Stimulated activated naive CD8-positive, alpha-beta T cell treated with anti-CD3 and anti-CD28 coated beads, Interleukin-15, Interleukin-2, amounts not matched to agents 100 ng/mL and 50 ng/mL, for 24 hours (primary cell): Measurements from ENCODE around the gene BCL2L1.
"Not testable (repeated sequence)": the region's sequence is repeated elsewhere in the genome, so short reads cannot be mapped to it uniquely, and the experiment has no call there.

Source experiments
- H3K27ac Mint-ChIP-seq: one replicate; pipeline ENCODE4 v1.8.0; 2021; ENCODE audit warnings: mild to moderate bottlenecking, mixed read lengths
- H3K27me3 Mint-ChIP-seq: one replicate; pipeline ENCODE4 v1.8.0; 2021; ENCODE audit warnings: mixed read lengths
- H3K36me3 Mint-ChIP-seq: one replicate; pipeline ENCODE4 v1.8.0; 2021; ENCODE audit warnings: low read depth, mixed read lengths
- H3K4me1 Mint-ChIP-seq: one replicate; pipeline ENCODE4 v1.8.0; 2021; ENCODE audit warnings: low read depth, mixed read lengths
- H3K4me3 Mint-ChIP-seq: one replicate; pipeline ENCODE4 v1.8.0; 2021; ENCODE audit warnings: mild to moderate bottlenecking, mixed read lengths
- H3K9me3 Mint-ChIP-seq: one replicate; pipeline ENCODE4 v1.8.0; 2021; ENCODE audit warnings: mixed read lengths

Gene BCL2L1

DNA sequence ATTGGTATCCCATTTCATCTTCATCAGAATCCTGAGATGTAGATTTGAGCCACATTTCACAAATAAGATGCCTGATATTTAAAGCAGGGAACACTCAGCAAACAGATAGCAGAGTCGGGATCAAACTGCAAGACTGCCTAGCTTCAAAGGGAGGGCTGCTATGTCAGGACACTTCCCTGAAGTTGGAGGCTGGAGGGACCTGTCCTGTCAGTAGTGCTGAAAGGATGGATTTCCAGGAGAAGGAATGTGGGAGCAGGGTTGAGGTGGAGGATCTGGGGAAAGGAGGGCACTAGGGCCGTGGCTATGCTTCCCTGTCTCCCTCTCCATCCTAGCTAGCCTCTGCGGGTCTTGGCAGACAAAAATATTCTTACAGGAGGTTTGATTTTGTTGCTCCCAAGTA, 52.8 kb downstream of the BCL2L1 start:
- Mint-ChIP-seq H3K4me3 (peak overlapping the region; percentile 24), H3K4me1 (peaks cover 89% of the 10 kb centered on the region), H3K27me3 (no peaks in the 10 kb centered on the region), H3K27ac (peak overlapping the region; percentile 62), H3K9me3 (no peaks in the 10 kb centered on the region), H3K36me3 (peaks cover 85% of the 10 kb centered on the region)

DNA sequence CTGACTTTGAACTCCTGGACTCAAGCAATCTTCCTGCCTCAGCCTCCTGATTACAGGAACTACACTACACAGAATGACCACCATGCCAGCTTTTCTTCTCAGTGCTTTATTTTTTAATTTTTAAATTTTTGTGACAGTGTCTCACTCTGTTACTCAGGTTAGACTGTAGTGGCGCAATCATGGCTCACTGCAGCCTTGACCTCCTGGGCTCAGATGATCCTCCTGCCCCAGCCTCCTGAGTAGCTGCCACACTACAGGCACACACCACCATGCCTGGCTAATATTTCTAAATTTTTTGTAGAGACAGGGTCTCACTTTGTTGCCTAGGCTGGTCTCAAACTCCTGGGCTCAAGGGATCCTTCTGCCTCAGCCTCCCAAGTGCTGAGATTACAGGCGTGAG, 53.7 kb downstream of the BCL2L1 start:
- Mint-ChIP-seq H3K36me3 (peaks cover 84% of the 10 kb centered on the region), H3K4me1 (peaks cover 88% of the 10 kb centered on the region), H3K4me3 (peak overlapping the region; percentile 24), H3K27ac (peak overlapping the region; percentile 62)
- H3K9me3 Mint-ChIP-seq, H3K27me3 Mint-ChIP-seq: not testable (repeated sequence)

DNA sequence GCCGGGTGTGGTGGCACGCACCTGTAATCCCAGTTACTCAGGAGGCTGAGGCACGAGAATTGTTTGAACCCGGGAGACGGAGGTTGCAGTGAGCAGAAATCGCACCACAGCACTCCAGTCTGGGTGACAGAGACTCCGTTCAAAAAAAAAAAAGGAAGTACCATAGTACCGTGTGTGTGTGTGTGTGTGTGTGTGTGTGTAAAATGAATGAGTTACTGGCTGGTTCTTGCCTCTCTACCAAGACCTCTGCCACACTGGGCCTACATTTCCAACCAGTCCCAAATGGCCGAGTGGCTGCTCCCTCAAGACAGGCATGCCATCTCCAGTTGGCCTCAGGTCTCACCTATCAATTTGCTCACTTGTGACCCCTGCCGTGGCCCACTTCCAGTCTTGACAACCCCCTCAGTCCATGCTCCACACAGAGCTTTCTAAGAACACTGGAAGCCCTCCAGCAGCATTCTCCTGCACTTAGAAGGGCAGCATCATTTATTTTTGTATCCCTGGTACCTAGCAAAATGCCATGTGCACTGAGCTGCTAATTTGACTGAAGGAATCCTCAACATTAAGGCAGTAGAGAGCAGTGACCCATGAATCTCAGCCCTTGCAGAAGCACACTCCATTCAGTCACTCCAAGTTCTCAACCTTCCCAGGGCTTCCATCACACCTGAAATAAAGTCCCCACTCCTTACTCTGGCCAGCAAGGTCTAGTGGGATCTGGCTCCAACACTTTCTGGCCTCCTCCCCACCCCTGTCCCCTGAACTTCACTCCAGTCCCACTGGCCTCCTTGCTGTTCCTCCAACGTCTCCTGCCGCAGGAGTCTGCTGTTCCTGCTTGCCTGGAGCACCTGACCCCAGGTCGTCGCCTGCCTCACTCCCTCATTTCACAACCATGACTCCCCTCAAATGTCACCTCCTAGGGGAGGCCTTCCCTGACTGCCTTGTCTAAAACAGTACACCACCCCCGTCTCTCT, 55.1 kb downstream of the BCL2L1 start:
- Mint-ChIP-seq H3K9me3 (no peaks in the 10 kb centered on the region), H3K4me3 (peak overlapping the region; percentile 19), H3K4me1 (peaks cover 86% of the 10 kb centered on the region), H3K27ac (peak overlapping the region; percentile 81), H3K27me3 (no peaks in the 10 kb centered on the region), H3K36me3 (peaks cover 85% of the 10 kb centered on the region)

DNA sequence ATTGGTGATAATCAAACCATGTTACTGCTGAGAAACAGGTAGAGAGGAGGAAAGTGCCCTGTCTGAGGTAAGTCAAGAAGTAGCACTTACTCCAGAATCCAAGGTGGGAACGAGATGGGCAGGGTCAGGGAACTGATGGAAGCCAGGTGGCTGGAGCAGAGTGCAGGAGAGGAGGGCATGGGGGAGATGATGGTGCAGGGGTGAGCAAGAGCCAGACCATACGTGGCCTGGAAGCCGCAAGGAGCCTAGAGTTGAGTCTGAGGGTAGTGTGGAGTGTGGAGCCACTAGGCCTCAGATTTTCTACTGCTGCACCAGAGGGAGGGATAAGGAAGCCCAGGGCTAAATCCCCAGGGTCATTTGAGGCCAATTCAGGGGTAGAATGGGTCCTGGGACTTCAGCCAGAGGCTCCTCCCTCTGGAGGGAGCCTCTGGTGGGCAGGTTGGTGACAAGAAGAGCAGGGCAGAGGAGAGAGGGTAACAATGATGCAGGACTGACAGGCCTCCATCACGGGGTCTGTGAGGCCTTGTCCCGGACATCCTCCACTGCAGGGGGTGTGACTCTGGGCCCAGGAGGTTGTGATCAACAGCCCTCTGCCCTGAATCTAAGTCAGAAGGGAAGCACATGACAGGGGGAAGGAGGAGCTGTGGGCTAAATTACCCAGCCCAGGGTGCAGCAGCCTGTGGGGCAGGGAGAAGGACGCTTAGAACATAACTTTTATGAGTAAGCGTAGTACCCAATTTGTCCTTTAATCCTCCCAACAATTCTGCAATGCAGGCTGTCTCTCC, 56.2 kb downstream of the BCL2L1 start:
- no peaks in the 10 kb centered on the region for H3K27me3 Mint-ChIP-seq
- H3K4me1 Mint-ChIP-seq = peaks cover 87% of the 10 kb centered on the region
- no peak overlapping the region for H3K4me3 Mint-ChIP-seq
- H3K27ac Mint-ChIP-seq = peak overlapping the region; percentile 81
- H3K36me3 Mint-ChIP-seq = peaks cover 85% of the 10 kb centered on the region
- no peaks in the 10 kb centered on the region for H3K9me3 Mint-ChIP-seq

DNA sequence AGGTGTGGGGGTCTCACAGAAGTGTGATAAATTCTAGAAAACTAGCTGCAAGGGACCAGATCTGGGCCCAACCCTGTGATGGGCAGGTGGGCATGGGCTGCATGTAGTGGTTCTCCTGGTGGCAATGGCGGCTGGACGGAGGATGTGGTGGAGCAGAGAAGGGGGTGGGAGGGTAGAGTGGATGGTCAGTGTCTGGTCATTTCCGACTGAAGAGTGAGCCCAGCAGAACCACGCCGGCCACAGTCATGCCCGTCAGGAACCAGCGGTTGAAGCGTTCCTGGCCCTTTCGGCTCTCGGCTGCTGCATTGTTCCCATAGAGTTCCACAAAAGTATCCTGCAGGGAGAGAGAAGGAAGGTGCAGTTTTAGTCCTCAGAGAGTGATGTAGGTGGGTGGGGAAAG, 56.9 kb downstream of the BCL2L1 start:
- peaks cover 87% of the 10 kb centered on the region for H3K36me3 Mint-ChIP-seq
- H3K27me3 Mint-ChIP-seq = no peaks in the 10 kb centered on the region
- peaks cover 87% of the 10 kb centered on the region for H3K4me1 Mint-ChIP-seq
- H3K27ac Mint-ChIP-seq = peak overlapping the region; percentile 81
- no peak overlapping the region for H3K4me3 Mint-ChIP-seq
- H3K9me3 Mint-ChIP-seq = no peaks in the 10 kb centered on the region

DNA sequence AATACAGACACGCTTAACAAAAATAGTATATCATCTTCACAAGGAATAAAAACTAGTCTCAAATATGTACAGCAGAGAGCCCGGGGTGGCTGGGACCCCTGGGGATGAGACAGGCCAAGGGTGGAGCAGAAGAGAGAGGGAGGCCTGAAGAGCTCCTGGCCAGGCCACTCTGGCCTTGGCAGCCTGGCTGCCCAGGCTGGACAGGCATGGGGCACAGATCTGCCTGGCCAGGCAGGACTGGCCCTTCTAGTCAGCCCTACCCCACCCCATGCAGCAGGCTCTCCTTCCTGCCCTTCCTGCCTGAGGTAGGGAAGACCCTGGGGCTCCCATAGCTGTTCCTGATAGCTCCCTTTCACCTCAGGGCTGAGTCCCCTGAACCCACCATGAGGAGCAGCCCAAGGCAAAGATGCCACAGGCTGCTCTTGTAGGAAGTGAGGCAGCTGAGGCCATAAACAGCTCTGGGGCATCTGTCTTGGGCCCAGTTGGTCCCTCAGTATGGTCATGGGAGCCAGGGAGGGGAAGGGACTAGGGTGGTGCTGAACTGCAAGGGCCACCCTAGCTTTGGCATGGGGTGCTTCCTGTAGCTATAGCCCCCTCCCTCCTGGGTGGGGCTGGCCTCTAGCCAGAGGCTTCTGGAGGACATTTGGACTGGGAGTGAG, 57.8 kb downstream of the BCL2L1 start:
- no peak overlapping the region for H3K4me3 Mint-ChIP-seq
- H3K27ac Mint-ChIP-seq = no peak overlapping the region
- peaks cover 82% of the 10 kb centered on the region for H3K4me1 Mint-ChIP-seq
- H3K36me3 Mint-ChIP-seq = peaks cover 82% of the 10 kb centered on the region
- no peaks in the 10 kb centered on the region for H3K9me3 Mint-ChIP-seq
- H3K27me3 Mint-ChIP-seq = no peaks in the 10 kb centered on the region

DNA sequence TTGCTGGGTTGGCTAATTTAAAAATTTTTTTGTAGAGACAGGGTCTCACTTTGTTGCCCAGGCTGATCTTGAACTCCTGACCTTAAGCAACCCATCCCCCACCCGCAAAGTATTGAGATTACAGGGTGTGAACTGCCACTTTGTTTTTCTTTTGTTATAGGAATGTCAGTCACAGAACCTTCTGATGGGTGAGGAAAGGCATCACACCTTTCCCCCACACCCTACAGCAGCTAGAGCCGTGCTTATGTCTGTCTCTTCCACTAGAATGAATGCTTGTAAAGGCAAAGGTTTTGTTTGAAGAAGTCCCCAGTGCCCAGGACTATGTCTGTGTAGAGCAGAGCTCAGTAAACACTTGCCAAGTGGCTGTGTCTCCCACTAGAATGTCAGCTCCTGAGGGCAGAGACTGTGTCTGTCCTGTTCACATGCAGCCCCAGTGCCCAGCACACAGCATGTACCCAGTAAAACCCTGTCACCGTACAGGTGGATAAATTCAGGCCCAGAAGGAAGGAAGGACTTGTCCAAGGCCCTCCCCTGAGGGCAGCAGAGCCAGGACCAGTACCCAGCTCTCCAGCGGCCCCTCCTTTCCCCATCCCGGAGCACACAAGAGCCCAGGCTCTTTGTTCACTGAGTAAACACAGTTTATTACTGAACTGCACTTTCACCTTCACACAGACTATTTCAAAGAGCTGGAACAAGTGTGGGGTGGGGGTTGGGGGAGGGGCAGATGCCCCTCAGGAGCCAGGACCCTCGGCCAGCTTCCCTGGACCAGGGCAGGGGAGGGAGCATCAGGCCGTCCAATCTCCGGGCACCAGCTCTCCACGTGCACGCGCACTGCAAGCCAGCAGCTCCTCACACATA, 58.6 kb downstream of the BCL2L1 start:
- Mint-ChIP-seq H3K27me3 (no peaks in the 10 kb centered on the region), H3K9me3 (no peaks in the 10 kb centered on the region), H3K36me3 (peaks cover 75% of the 10 kb centered on the region), H3K4me1 (peaks cover 74% of the 10 kb centered on the region), H3K4me3 (peak overlapping the region; percentile 2), H3K27ac (peak overlapping the region; percentile 78)

DNA sequence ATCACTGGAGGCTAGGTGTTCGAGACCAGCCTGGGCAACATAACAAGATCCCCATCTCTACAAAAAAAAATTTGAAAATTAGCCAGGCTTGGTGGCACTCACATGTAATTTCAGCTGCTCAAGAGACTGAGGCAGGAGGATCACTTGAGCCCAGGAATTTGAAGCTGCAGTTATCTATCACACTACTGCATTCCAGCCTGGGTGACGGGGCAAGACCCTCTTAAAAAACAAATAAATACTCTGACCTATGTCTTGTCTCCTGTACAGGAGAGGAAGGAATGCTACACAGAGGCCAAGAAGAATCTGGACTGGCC, 59.2 kb downstream of the BCL2L1 start:
- H3K9me3 Mint-ChIP-seq = no peaks in the 10 kb centered on the region
- H3K27ac Mint-ChIP-seq = peak overlapping the region; percentile 78
- H3K36me3 Mint-ChIP-seq = peaks cover 70% of the 10 kb centered on the region
- peak overlapping the region; percentile 2 for H3K4me3 Mint-ChIP-seq
- H3K4me1 Mint-ChIP-seq = peaks cover 69% of the 10 kb centered on the region
- H3K27me3 Mint-ChIP-seq = no peaks in the 10 kb centered on the region

DNA sequence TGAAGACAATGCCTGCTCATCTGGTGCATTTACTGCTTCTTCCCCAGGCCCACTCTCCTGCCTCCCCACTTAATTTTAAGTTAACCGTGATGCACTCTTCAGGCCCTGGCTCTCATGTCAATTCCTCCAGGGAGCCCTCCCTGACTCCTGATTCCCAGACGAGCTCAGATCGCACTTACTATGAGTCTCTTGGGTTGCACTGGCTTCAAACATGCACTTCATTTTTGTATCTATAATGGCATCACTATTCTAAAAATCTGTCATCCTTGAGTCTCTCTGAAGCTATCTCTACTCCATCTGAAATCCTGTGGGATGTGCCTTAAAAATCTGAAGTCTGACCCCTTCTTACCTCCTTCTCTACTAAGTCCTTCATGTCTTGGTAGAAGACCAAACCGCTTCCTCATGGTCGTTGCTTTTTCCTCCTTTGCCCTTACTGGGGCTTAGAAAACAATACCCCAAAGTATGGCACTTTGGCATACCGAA, 60.3 kb downstream of the BCL2L1 start:
- H3K4me3 Mint-ChIP-seq = peak overlapping the region; percentile 68
- peaks cover 61% of the 10 kb centered on the region for H3K36me3 Mint-ChIP-seq
- no peaks in the 10 kb centered on the region for H3K9me3 Mint-ChIP-seq
- peaks cover 60% of the 10 kb centered on the region for H3K4me1 Mint-ChIP-seq
- H3K27ac Mint-ChIP-seq = peak overlapping the region; percentile 83
- H3K27me3 Mint-ChIP-seq = no peaks in the 10 kb centered on the region

DNA sequence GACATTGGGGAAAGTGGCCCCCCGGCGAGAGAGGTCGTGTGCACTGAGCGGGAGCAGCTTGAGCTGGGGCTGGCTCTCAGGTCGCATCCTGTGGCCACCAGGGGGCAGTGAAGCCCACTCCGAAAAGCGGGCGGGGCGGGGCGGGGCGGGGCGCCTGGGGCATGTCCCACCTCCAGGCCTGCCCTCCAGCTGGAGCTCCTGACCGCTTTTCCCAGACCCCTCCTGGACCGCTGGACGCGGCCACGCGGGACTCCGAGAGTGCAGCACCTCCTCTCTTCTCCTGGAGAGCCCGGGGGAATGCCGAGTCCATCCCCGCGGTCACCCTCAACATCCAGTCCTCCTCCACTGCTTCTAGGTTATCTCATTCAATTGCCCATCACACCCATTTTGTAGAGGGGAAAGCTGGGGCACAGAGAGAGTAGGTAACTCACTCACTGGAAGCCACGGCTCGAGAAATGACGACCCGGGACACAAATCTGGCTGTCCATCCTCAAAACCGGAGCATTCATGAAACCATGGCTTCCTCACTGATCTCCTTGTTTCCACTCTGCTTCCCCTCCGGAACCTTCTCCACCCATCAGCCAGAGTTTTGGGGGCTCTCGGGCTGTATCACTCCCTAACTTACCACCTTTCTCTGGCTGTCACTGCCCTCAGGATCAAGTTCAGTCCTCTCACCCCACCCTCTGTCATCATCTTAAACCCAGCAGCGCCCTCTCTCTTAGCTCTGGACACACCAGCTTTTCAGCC, 60.9 kb downstream of the BCL2L1 start:
- H3K9me3 Mint-ChIP-seq = no peaks in the 10 kb centered on the region
- H3K36me3 Mint-ChIP-seq = peaks cover 54% of the 10 kb centered on the region
- no peaks in the 10 kb centered on the region for H3K27me3 Mint-ChIP-seq
- H3K4me3 Mint-ChIP-seq = peak overlapping the region; percentile 68
- peaks cover 54% of the 10 kb centered on the region for H3K4me1 Mint-ChIP-seq
- H3K27ac Mint-ChIP-seq = peak overlapping the region; percentile 88

DNA sequence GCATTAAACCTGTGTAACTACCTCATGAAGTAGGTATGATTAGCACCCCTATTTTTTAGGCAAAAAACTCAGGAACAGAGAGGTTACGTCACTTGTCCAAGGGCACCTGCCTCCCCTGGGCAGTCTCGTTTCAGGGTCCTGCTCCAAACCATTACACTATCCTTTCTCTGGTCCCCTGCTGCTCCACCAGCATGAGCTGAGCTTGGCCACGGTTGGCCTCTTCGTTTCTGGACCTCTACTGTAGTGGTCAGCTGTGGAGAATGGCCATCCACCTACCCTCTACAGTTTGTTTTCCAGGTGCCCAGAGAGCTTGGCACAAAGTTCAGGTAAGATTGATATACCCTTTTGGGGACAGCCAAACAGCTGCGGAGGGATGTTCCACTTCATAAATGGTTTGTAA, 68.1 kb downstream of the BCL2L1 start:
- H3K36me3 Mint-ChIP-seq = no peaks in the 10 kb centered on the region
- H3K27me3 Mint-ChIP-seq = no peaks in the 10 kb centered on the region
- H3K9me3 Mint-ChIP-seq = no peaks in the 10 kb centered on the region
- no peak overlapping the region for H3K4me3 Mint-ChIP-seq
- no peaks in the 10 kb centered on the region for H3K4me1 Mint-ChIP-seq
- H3K27ac Mint-ChIP-seq = no peak overlapping the region

DNA sequence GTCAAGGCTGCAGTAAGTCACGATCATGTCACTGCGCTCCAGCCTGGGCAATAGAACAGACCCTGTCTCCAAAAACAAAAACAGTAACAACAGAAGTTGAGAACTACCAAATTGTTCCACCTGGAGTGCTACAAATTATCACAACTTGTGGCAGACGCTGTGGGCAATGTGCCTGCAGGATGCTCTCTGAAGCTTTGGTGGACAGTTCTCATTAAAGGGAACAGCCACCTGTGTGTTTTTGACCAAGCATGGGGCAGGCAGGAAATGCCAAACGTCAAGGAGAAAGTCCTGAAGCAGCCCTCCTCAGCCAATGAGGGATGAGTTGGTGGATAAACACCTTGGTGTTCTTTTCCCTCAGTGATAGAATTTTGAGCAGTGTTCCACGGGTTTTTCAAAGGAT, 69.1 kb downstream of the BCL2L1 start:
- H3K4me1 Mint-ChIP-seq = no peaks in the 10 kb centered on the region
- H3K36me3 Mint-ChIP-seq = no peaks in the 10 kb centered on the region
- no peaks in the 10 kb centered on the region for H3K27me3 Mint-ChIP-seq
- no peak overlapping the region for H3K27ac Mint-ChIP-seq
- no peaks in the 10 kb centered on the region for H3K9me3 Mint-ChIP-seq
- no peak overlapping the region for H3K4me3 Mint-ChIP-seq

DNA sequence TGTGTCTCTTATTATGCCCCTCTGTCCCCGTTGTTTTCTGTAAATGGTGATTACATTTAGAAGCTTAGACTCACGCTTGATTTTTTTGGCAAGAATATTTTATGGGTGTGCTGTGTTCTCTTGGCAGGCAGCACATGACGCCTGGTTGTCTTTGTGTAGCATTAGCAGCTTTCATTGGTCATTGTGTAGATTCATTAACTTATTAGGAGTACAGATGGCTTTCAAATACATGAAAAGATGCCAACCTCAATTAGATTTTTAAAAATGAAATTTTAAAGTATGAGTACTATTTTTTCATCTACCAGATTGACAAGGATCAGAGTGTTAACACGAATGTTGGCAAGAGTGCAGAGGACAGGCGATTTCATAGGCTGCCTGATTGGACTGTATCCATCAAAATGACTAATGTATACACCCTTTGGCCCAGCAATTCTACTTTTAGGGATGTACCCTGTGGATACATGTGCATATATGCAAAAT, 69.7 kb downstream of the BCL2L1 start:
- Mint-ChIP-seq H3K9me3 (no peaks in the 10 kb centered on the region), H3K27me3 (no peaks in the 10 kb centered on the region), H3K4me3 (no peak overlapping the region), H3K36me3 (no peaks in the 10 kb centered on the region), H3K4me1 (no peaks in the 10 kb centered on the region), H3K27ac (no peak overlapping the region)
